Transverse colon (tissue), 4 donors: Measurements from ENCODE around the gene RIMBP2. TPM values are rescaled to one million over a fixed set of nuclear protein-coding genes. Genes with fewer than 3 reads are reported as not detected.

Source experiments
- DNase-seq: peaks from one replicate; pipeline ENCODE4 v3.0.0-alpha.2; 2019
- H3K27ac ChIP-seq, 4 donors: fragments of 200-600 bp; sonication (generic); 2 replicates each; pipeline ENCODE4 v1.5.1; 2016 to 2018; ENCODE audit warnings: inconsistent platforms in 4 of 4
- H3K27me3 ChIP-seq: fragments of 200-600 bp; sonication (generic); 2 replicates; pipeline ENCODE4 v1.5.1; 2017; ENCODE audit warnings: inconsistent platforms
- H3K36me3 ChIP-seq, 4 donors: fragments of 200-600 bp; sonication (generic); 2 replicates each; pipeline ENCODE4 v1.5.1; 2017 to 2019; ENCODE audit warnings: inconsistent platforms in 4 of 4
- H3K4me1 ChIP-seq, 4 donors: fragments of 200-600 bp; sonication (generic); 2 replicates each; pipeline ENCODE4 v1.5.1; 2017 to 2020; ENCODE audit warnings: inconsistent platforms in 4 of 4
- H3K4me3 ChIP-seq, 4 donors: fragments of 200-600 bp; sonication (generic); 1 replicate in 1 of 4; 2 replicates in 3 of 4; pipeline versions ENCODE4 v1.5.1 to v1.6.1; 2017 to 2019; ENCODE audit warnings: inconsistent platforms in 4 of 4
- H3K9me3 ChIP-seq, 2 donors: fragments of 200-600 bp; sonication (generic); 2 replicates each; pipeline ENCODE4 v1.5.1; 2017 to 2019; ENCODE audit warnings: inconsistent platforms in 2 of 2
- EP300 ChIP-seq: sonication (generic); formaldehyde crosslinking; IDR thresholded peaks from one replicate; pipeline ENCODE4 v1.6.1; 2017; ENCODE audit warnings: antibody characterized with exemption, low read depth
- POLR2A ChIP-seq: fragments of 450-650 bp; IDR thresholded peaks from one replicate; pipeline ENCODE4 v1.6.1; 2016; ENCODE audit warnings: antibody characterized with exemption, mild to moderate bottlenecking, moderate library complexity
- POLR2AphosphoS5 ChIP-seq, 3 donors: sonication (generic); formaldehyde crosslinking; IDR thresholded peaks; one replicate each; pipeline ENCODE4 v1.6.1; 2016; ENCODE audit warnings: antibody characterized with exemption in 3 of 3
- WGBS, 2 donors: methylation state at CpG; one replicate each; pipeline ENCODE4 v1.1.5; 2018; ENCODE audit warnings: low coverage in 1 of 2; 5-methylcytosine and 5-hydroxymethylcytosine counted together
- in situ Hi-C, 4 donors: fragments of 200-750 bp; cut with MboI; loops; one replicate each; pipeline versions ENCODE4 v1.15.0 to v1.15.1; 2017; ENCODE audit warnings: low sequenced_read_pairs in 3 of 4, low pct_ligation_motif_present in 1 of 4, low pct_unique_long_range_greater_than_20kb in 1 of 4
- intact Hi-C: fragments of 100-400 bp; cut with DNase I; formaldehyde crosslinking; loops from one replicate; pipeline ENCODE4 v1.15.1; 2023; ENCODE audit warnings: low total_unique reads
- total RNA-seq, 4 donors: library from RNA; depleted of rRNA; stranded (reverse); fragments of >200 nt; gene quantifications; one replicate each; pipeline ENCODE4 v1.1.0, GENCODE V29; 2016
- TF ChIP-seq, protein P1 (sequence below), 5 experiments: fragments of 200-600 bp in 3 of 5; fragments of 450-650 bp in 2 of 5; sonication (generic) in 3 of 5; IDR thresholded peaks; 1 replicate in 2 of 5; 2 replicates in 3 of 5; pipeline ENCODE4 v1.5.1; 2016 to 2017; ENCODE audit warnings: antibody characterized with exemption in 5 of 5, inconsistent platforms in 3 of 5, mild to moderate bottlenecking in 2 of 5, moderate library complexity in 1 of 5

Gene RIMBP2
- total RNA-seq, 4 donors from 2014 or later, result 2.9 to 17.3 (median 4.3) TPM

DNA sequence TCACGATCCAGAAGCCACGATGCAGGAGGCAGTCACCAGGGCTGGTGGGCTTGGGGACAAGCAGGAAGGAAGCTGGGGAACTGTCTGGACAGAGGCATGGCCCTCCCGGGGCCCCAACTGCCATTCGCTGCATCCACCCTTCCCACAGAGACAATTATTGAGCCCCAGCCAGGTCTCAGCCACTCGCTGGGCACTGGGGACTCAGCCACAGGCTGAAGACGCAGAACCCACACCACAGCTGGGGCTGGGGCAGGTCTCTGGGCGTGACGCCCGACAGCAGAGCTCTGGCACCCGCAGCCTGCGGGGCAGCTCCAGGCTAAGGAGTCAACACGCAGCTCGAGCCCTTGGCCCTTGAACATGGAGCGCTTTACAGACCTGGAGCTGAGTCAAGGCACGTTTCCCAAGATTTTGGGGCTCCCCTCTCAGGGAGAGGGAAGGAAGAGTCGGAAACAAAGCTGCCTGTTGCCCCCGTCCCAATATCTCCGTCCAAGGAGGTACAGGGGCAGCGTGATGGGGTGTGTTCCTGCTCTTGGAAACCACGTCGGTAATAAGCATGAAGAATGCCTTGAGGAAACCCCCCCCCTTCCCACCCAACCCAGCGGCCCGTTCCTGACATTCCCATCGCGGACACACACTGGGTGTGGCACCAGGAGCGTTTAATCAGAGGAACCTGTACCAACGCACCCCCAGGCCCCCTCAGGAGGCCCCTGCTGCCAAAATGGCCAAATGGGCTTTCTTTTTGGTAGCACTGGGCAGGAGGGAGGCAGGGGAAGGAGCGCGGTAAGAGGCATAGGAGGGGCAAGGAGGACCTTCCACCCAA lies 6.7 kb downstream of the RIMBP2 start:
- Histone ChIP-seq H3K4me1 (peaks cover 0 to 9% (median 4%) of the 10 kb centered on the region in 4 donors), H3K27me3 (peaks cover 11% of the 10 kb centered on the region), H3K27ac (no peak overlapping the region), H3K36me3 (no peaks in the 10 kb centered on the region), H3K4me3 (no peak overlapping the region), H3K9me3 (no peaks in the 10 kb centered on the region)
- in situ Hi-C loops, result no loop called here
- TF ChIP-seq, protein P1, sequence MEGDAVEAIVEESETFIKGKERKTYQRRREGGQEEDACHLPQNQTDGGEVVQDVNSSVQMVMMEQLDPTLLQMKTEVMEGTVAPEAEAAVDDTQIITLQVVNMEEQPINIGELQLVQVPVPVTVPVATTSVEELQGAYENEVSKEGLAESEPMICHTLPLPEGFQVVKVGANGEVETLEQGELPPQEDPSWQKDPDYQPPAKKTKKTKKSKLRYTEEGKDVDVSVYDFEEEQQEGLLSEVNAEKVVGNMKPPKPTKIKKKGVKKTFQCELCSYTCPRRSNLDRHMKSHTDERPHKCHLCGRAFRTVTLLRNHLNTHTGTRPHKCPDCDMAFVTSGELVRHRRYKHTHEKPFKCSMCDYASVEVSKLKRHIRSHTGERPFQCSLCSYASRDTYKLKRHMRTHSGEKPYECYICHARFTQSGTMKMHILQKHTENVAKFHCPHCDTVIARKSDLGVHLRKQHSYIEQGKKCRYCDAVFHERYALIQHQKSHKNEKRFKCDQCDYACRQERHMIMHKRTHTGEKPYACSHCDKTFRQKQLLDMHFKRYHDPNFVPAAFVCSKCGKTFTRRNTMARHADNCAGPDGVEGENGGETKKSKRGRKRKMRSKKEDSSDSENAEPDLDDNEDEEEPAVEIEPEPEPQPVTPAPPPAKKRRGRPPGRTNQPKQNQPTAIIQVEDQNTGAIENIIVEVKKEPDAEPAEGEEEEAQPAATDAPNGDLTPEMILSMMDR (IDR thresholded peaks at IDR 0.05), result no peak
- TF ChIP-seq POLR2AphosphoS5 (IDR thresholded peaks at IDR 0.05), result no peak
- intact Hi-C loops, result no loop called here
- no peak for DNase-seq
- 66% methylated on average over 29 of the region's 29 CpGs; no CpG with 5 or more reads in 1 of the 2 donors for WGBS, 2 donors

DNA sequence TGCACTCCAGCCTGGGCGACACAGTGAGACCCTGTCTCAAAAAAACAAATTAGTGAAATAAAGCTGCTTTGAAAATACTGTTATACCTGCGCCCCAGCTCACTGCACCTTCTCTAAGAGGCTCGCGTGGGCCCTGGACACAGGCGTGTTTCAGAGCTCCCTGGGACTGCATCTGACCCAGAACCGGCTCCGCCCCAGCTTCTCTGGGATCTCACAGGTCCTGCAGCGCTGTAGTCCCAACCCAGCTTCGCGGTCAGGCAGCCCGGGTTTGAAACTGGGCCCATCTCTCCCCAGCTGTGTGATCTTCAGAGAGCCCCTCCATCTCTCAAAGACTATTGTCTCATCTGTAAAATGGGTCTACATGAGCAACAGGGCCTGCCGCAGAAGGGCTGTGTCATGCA lies 7.5 kb downstream of the RIMBP2 start:
- Histone ChIP-seq H3K27ac (no peak overlapping the region), H3K4me1 (peaks cover 0 to 2% (median under 1%) of the 10 kb centered on the region in 4 donors)

DNA sequence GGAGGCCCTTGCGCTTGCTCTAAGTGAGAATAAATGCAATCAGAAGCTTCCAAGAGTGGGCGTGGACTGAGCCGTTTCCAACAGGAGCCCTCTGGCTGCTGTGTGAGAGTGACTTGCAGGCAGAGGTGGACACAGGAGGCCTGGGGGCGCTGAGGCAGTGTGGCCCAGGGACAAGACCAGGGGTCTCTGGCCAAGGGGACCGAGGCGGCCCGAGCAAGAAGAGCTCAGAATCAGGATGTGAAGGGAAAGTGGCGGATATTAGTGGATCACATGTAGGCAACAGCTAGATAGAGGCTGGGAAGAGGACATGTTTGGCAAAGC lies 8.6 kb downstream of the RIMBP2 start:
- no peak for DNase-seq
- TF ChIP-seq POLR2AphosphoS5 (IDR thresholded peaks at IDR 0.05), result no peak
- TF ChIP-seq POLR2A, result no peak
- TF ChIP-seq EP300, result no peak
- TF ChIP-seq, protein P1 (IDR thresholded peaks at IDR 0.05), result no peak
- Histone ChIP-seq H3K4me1 (no peaks in the 10 kb centered on the region), H3K36me3 (no peaks in the 10 kb centered on the region), H3K9me3 (no peaks in the 10 kb centered on the region), H3K27ac (no peak overlapping the region), H3K4me3 (no peak overlapping the region), H3K27me3 (no peaks in the 10 kb centered on the region)
- intact Hi-C loops, result no loop called here
- in situ Hi-C loops, result no loop called here
- 85 to 91% methylated on average over 8 of the region's 8 CpGs for WGBS, 2 donors

More for the DNA sequence above, 7.5 kb downstream of the RIMBP2 start:
- in situ Hi-C loops (no loop called here), intact Hi-C loops (no loop called here)
- TF ChIP-seq POLR2A, result no peak
- no peak for TF ChIP-seq POLR2AphosphoS5 (IDR thresholded peaks at IDR 0.05)
- TF ChIP-seq EP300, result no peak
- TF ChIP-seq, protein P1 (IDR thresholded peaks at IDR 0.05), result no peak
- no peaks in the 10 kb centered on the region for H3K36me3 ChIP-seq
- WGBS, 2 donors, result 90% methylated on average over 12 of the region's 12 CpGs; no CpG with 5 or more reads in 1 of the 2 donors
- peaks cover 4% of the 10 kb centered on the region for H3K27me3 ChIP-seq
- no peaks in the 10 kb centered on the region for H3K9me3 ChIP-seq
- H3K4me3 ChIP-seq, result no peak overlapping the region
- no peak for DNase-seq

DNA sequence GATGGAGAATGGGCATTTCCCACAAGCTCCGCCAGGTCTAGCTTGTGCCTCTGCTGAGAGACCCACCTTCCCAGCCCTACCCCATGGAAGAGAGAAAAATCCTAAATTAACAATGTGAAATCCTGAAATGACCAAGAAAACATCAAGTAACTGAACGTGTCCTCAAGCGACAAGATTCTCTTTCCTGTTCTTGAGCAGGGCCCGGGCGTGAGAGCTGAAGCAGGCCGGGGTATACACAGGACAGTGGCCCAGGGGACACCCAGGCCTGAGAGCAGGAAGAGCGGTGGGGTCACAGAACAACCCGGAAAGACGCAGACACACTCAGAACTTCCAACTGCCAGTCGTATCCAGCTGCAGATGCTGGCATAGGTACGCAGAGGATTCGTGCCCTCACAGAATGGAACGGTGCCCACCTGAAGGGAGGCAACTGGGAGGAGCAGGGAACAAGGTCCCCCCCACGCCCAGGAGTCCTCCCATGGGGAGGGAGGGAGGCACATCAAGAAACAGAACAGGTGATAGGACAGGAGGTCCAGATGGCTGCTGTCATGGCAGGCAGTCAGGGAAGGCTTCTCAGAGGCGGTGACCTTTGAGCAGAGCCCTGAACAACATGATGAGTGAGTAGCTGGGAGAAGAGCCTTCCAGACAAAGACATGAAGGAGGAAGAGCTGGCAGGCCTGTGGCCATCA lies 9.1 kb downstream of the RIMBP2 start:
- Histone ChIP-seq H3K27me3 (no peaks in the 10 kb centered on the region), H3K27ac (no peak overlapping the region), H3K4me3 (no peak overlapping the region), H3K4me1 (no peaks in the 10 kb centered on the region), H3K9me3 (no peaks in the 10 kb centered on the region), H3K36me3 (no peaks in the 10 kb centered on the region)
- no peak for DNase-seq
- 70 to 74% methylated on average over 5 to 15 of the region's 15 CpGs for WGBS, 2 donors
- intact Hi-C loops, result no loop called here
- in situ Hi-C loops, result no loop called here
- TF ChIP-seq POLR2AphosphoS5 (IDR thresholded peaks at IDR 0.05) (no peak), EP300 (no peak), POLR2A (no peak)
- TF ChIP-seq, protein P1 (IDR thresholded peaks at IDR 0.05), result no peak
